T-helper 1 cell treated with Interleukin-12 subunit alpha and Interleukin-12 subunit beta and Interleukin-4 antibody, amounts not matched to agents 30 μg/mL and 1 μg/mL, for 36 hours (primary cell): Measurements from ENCODE around the gene ENPP5.
"Not testable (repeated sequence)": the region's sequence is repeated elsewhere in the genome, so short reads cannot be mapped to it uniquely, and the experiment has no call there.

ENCODE experiments used
- H3K27ac Mint-ChIP-seq: one replicate; pipeline ENCODE4 v1.8.0; 2021; ENCODE audit warnings: mild to moderate bottlenecking, mixed read lengths
- H3K27me3 Mint-ChIP-seq: one replicate; pipeline ENCODE4 v1.8.0; 2021; ENCODE audit warnings: low read depth, mixed read lengths
- H3K36me3 Mint-ChIP-seq: one replicate; pipeline ENCODE4 v1.8.0; 2021; ENCODE audit warnings: low read depth, mixed read lengths
- H3K4me1 Mint-ChIP-seq: one replicate; pipeline ENCODE4 v1.8.0; 2021; ENCODE audit warnings: low read depth, mixed read lengths
- H3K4me3 Mint-ChIP-seq: one replicate; pipeline ENCODE4 v1.8.0; 2021; ENCODE audit warnings: mild to moderate bottlenecking, moderate library complexity, mixed read lengths
- H3K9me3 Mint-ChIP-seq: one replicate; pipeline ENCODE4 v1.8.0; 2021; ENCODE audit warnings: mixed read lengths

Gene ENPP5

DNA sequence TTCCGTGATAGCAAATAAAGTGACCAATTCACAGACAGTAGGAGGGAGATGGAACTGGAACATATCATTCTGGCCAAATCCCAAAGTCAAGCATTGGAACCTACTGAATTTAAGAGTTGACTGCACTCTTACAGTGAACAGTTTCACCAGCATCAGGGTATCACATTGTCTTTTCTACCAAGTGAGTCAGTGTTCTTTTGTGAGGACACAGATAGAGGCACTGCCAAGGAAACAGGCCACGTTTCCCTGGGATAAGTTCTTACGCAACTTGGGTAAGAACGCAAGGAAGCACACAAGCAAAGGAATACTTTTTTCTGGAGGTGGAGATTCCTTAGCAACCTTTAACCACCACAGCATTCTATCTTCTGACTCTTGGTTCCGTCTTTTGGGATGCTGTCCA is 28.6 kb upstream of the ENPP5 start:
- Mint-ChIP-seq H3K27me3 (peaks cover 15% of the 10 kb centered on the region), H3K36me3 (no peaks in the 10 kb centered on the region), H3K27ac (no peak overlapping the region), H3K9me3 (no peaks in the 10 kb centered on the region), H3K4me3 (no peak overlapping the region), H3K4me1 (no peaks in the 10 kb centered on the region)

DNA sequence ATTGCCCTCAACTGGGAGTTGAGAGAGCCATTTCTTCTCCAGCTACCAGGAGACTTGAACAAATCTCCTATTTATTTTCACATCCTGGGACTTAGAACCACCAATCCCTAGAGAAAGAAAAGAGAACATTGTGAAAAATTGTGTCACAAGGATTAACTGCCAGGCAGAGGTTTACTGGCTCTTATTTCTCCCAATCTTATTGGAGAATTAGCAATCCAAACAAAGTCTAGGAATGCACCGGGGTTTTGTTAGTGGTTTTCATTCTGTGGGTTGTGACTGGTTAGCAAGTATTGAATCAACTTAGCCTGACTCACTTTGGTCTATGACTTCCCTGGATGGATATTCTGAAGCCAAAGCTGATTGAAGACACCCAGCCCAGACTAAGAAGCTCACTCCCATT is 21.2 kb upstream of the ENPP5 start:
- no peaks in the 10 kb centered on the region for H3K4me1 Mint-ChIP-seq
- no peak overlapping the region for H3K27ac Mint-ChIP-seq
- H3K9me3 Mint-ChIP-seq: no peaks in the 10 kb centered on the region
- no peak overlapping the region for H3K4me3 Mint-ChIP-seq
- H3K27me3 Mint-ChIP-seq: peaks cover 28% of the 10 kb centered on the region
- no peaks in the 10 kb centered on the region for H3K36me3 Mint-ChIP-seq

DNA sequence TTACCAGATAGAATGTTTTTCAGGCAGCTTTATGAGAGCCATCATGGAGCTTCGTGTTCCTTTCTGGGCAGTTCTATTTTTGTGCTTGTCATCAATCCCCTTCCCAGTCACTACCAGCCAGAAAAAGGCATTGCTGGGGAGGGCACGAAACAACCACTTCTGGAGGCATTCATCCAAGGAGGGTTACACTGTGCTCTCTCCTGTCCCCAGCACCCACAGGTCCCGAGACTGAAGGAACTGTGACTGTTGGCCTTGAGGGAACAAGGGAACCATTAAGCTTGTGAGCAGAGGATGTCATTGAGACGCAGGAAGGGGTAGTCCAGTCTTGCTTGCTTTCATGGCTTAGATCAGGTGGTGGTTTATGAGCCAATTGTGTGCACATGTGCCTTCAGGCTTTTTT is 20.1 kb upstream of the ENPP5 start:
- Mint-ChIP-seq H3K36me3 (no peaks in the 10 kb centered on the region), H3K27ac (no peak overlapping the region), H3K9me3 (no peaks in the 10 kb centered on the region), H3K27me3 (peaks cover 38% of the 10 kb centered on the region), H3K4me1 (no peaks in the 10 kb centered on the region), H3K4me3 (no peak overlapping the region)

DNA sequence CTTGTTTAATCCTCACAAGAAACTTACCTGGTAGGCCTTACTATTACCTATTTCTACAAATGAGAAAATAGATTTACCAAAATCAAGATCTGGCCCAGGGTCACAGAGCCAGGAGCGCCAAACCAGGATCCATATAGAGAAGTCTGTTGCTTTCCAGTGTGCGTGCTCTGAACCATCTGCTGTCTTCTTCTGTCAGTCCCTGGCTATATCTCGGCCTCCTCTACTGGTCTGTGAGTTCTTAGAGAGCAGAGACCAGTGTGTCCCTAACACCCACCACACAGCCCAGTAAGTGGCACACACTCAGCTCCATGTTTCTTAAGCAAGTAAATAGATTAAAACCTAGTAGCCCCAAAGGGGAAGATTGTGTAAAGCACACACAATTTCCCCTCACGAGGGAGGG is 18.9 kb upstream of the ENPP5 start:
- no peaks in the 10 kb centered on the region for H3K9me3 Mint-ChIP-seq
- no peaks in the 10 kb centered on the region for H3K4me1 Mint-ChIP-seq
- H3K36me3 Mint-ChIP-seq: no peaks in the 10 kb centered on the region
- H3K27ac Mint-ChIP-seq: no peak overlapping the region
- no peak overlapping the region for H3K4me3 Mint-ChIP-seq
- H3K27me3 Mint-ChIP-seq: peaks cover 45% of the 10 kb centered on the region

DNA sequence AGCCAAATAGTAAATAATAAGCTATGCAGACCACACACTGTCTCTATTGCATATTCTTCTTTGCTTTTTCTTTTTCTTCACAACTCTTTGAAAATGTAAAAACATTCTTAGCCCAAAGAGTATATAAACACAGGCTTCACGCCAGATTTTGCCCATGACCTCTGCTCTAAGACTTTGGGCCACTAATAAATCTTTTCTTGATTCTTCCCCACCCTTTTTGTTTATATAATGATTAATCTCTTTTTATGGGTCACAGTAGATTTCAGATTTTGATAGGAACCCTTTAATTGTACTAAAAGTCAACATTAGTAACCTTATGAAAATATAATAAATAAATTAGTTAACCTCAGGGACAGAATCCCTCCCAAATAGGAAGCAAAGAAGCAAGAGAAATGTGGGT is 15.8 kb upstream of the ENPP5 start:
- no peaks in the 10 kb centered on the region for H3K36me3 Mint-ChIP-seq
- H3K27me3 Mint-ChIP-seq: peaks cover 63% of the 10 kb centered on the region
- H3K4me3 Mint-ChIP-seq: no peak overlapping the region
- no peaks in the 10 kb centered on the region for H3K9me3 Mint-ChIP-seq
- H3K27ac Mint-ChIP-seq: no peak overlapping the region
- no peaks in the 10 kb centered on the region for H3K4me1 Mint-ChIP-seq

DNA sequence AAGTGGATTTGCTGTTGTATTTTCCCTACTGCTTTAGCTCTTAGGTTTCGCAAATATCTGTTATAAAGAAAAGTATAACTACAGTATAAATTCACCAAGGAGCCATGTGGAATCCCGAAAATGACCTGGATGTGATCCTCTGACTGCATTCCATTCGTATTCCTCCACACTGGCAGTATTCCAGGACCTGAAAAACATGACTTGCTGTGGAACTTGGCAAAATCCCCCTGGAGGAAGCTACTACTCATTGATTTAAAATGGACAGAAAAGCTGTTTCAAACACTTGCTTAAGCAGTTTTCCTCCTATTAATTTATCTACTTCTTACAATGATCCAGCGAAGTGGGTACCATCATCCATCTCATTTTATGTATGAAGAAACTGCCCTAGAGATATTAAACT is 13.3 kb upstream of the ENPP5 start:
- Mint-ChIP-seq H3K9me3 (no peaks in the 10 kb centered on the region), H3K27ac (no peak overlapping the region), H3K4me1 (no peaks in the 10 kb centered on the region), H3K27me3 (peaks cover 77% of the 10 kb centered on the region), H3K4me3 (no peak overlapping the region), H3K36me3 (no peaks in the 10 kb centered on the region)

DNA sequence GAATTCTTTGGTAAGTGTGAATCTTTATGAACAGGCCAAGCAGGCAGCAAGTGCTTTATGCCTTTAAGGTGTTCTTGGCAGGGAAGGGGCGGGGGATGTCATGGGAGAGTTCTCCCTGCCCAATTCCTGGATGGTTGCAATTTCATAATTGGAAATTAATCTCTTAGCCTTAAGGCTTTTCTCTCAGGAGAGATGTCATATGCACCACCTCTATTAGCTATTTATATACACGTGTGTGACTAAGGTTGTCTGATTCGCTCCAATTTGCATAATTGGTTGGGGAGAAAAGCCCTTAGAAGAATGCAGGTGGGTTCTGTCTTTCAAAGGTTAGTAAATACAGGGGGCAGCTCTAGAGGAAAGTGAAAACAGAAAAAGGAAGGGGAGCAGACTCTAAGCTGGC is 5.2 kb upstream of the ENPP5 start:
- Mint-ChIP-seq H3K36me3 (no peaks in the 10 kb centered on the region), H3K4me1 (peaks cover 15% of the 10 kb centered on the region), H3K9me3 (no peaks in the 10 kb centered on the region), H3K27ac (no peak overlapping the region), H3K4me3 (no peak overlapping the region), H3K27me3 (peaks cover 71% of the 10 kb centered on the region)

DNA sequence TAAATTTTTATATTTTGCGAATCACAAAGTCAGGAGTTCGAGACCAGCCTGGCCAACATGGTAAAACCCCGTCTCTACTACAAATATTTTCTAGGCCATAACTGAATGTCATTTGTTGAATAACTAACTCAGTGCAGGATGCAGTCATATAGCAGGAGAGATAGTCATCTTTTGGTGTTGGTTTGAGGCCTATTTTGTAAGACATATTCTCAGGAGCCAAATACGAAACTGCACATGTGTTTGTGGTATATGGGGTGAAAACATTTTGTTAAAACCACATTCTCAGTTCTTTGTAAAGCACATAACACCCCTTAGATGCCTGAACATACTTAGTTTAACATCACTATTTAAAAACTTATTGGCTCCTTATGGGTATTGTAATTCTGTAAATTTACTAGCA is 4.7 kb upstream of the ENPP5 start:
- Mint-ChIP-seq H3K4me1 (peaks cover 17% of the 10 kb centered on the region), H3K9me3 (no peaks in the 10 kb centered on the region), H3K27ac (peak overlapping the region; percentile 65), H3K27me3 (peaks cover 71% of the 10 kb centered on the region), H3K4me3 (peak overlapping the region; percentile 41), H3K36me3 (no peaks in the 10 kb centered on the region)

DNA sequence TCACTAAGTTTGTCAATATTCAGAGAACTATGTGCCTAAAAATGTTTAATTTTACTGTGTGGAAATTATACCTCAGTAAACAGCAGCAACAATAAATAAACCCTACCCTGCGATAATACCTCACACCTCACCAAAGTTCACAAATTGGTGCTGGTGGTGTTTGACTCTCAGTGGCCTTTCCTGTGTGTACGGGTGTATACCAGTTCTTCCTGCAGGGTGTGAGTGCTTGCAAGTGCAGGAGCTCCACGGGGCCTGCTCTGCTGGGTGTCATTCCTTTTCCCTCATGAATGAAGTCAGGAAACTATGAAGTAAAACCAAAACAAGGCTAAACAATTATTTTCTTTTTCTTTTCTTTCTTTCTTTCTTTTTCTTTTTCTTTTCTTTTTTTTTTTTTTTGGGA is 4.1 kb upstream of the ENPP5 start:
- Mint-ChIP-seq H3K36me3 (no peaks in the 10 kb centered on the region), H3K4me3 (peak overlapping the region; percentile 41), H3K27ac (peak overlapping the region; percentile 65), H3K27me3 (peaks cover 71% of the 10 kb centered on the region), H3K4me1 (peaks cover 21% of the 10 kb centered on the region), H3K9me3 (no peaks in the 10 kb centered on the region)

DNA sequence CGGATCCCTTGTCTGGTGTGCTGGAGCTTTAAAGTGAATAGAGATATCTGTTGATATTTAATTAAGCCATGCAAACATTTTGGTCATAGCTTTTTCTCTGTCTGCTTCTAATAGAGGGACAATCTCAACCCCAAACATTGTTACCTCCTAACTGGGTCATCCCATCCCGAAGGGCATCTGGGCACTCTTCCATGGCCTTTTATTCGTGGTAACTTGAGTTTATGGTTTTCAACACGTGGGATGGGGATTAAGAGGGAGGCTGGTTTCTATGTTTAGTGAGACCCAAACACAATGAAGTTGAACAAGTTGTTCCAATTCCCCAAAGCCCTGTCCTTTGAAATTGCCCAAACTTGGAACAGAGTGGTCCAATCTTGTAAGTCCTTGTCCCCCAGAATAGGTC is 1.4 kb upstream of the ENPP5 start:
- peaks cover 68% of the 10 kb centered on the region for H3K27me3 Mint-ChIP-seq
- H3K36me3 Mint-ChIP-seq: no peaks in the 10 kb centered on the region
- no peak overlapping the region for H3K27ac Mint-ChIP-seq
- peaks cover 22% of the 10 kb centered on the region for H3K4me1 Mint-ChIP-seq
- no peak overlapping the region for H3K4me3 Mint-ChIP-seq
- no peaks in the 10 kb centered on the region for H3K9me3 Mint-ChIP-seq

DNA sequence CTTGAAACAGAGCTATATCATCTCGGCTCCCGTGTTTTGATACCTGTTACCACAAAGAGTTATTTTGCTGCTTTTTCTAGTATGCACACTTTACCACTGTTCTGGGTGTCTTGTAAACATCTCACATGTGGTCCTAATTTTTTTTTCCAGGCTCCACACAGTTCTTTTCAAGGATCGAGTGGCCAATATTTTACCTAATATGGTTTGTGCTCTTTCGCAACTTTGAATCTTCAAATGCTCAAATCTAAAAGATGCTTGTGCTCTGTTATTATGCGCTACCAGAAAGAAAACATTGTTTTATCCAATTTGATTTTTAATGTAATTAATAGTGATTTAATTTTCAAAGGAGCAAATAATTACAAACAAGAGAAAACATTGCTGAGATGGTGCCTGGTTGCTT is 10.7 kb downstream of the ENPP5 start:
- H3K27me3 Mint-ChIP-seq: peaks cover 38% of the 10 kb centered on the region
- no peak overlapping the region for H3K27ac Mint-ChIP-seq
- H3K36me3 Mint-ChIP-seq: no peaks in the 10 kb centered on the region
- no peak overlapping the region for H3K4me3 Mint-ChIP-seq
- no peaks in the 10 kb centered on the region for H3K9me3 Mint-ChIP-seq
- no peaks in the 10 kb centered on the region for H3K4me1 Mint-ChIP-seq

DNA sequence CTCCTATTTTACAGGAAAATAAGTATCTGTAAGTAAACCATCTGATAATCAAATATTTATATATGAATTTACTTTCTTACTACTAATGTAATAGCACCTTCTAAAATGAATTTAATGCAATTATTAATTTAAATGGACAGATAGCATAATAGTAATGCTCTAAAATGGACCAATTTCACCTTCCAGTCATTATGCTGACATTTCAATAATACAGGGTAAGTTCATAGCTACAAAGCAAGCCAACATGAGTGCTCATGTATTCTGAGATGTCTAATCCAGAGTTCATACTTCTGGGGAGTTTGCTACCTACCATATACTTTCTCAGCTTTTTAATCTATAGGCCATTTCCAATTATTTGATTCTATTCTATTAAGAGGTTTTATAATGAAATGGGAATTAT is 11.6 kb downstream of the ENPP5 start:
- no peaks in the 10 kb centered on the region for H3K9me3 Mint-ChIP-seq
- H3K4me3 Mint-ChIP-seq: no peak overlapping the region
- H3K27me3 Mint-ChIP-seq: peaks cover 39% of the 10 kb centered on the region
- H3K4me1 Mint-ChIP-seq: no peaks in the 10 kb centered on the region
- no peaks in the 10 kb centered on the region for H3K36me3 Mint-ChIP-seq
- no peak overlapping the region for H3K27ac Mint-ChIP-seq

DNA sequence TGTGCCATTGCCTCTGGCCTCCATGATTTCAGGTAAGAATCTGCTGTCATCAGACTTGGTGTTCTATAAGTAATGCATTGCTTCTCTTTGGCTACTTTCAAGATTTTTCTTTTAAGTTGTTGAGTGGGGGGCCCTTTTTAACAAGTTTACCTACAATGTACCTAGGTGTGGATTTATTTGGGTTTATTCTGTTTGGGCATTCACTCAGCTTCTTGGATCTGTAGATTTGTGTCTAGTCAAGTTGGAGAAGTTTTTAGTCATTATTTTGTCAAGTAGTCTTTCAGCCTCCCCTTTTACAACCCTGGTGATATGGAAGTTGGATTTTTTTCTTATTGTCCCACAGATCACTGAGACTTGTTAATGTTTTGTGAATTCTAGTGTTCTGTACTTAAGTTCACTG is 14.1 kb downstream of the ENPP5 start:
- Mint-ChIP-seq H3K36me3 (no peaks in the 10 kb centered on the region), H3K9me3 (no peaks in the 10 kb centered on the region), H3K27ac (no peak overlapping the region), H3K4me1 (no peaks in the 10 kb centered on the region), H3K27me3 (peaks cover 43% of the 10 kb centered on the region), H3K4me3 (no peak overlapping the region)

DNA sequence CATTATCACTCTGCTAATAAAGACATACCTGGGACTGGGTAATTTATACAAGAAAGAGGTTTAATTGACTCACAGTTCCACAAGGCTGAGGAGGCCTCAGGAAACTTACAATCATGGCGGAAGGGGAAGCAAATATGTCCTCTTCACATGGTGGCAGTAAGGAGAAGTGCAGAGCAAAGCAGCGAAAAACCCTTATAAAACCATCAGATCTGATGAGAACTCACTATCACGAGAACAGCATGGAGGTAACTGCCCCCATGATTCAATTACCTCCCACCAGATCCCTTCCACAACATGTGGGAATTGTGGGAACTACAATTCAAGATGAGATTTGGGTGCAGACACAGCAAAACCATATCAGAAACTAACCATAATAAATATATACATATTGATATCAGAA is 21.7 kb downstream of the ENPP5 start:
- H3K4me1 Mint-ChIP-seq, H3K4me3 Mint-ChIP-seq, H3K27me3 Mint-ChIP-seq, H3K36me3 Mint-ChIP-seq, H3K9me3 Mint-ChIP-seq, H3K27ac Mint-ChIP-seq: not testable (repeated sequence)

DNA sequence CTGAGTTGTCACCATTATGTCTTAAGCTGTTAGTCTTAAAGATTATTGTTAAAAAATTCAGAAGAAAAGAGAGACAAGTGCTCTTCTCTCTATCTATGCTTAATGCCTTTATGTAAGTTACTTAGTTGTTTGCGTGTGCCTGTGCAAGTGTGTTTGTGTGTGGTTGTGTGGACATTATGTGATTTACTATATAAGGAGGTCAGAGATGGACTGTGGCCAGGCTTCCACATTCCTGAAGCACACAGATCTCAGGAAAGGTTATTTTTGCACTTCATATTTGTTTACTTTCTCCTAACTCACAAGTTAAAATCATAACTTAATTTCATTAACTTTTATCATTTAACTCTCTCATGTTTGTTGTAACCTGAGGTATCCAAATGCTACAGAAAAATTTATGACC is 26.5 kb downstream of the ENPP5 start:
- Mint-ChIP-seq H3K27me3 (no peaks in the 10 kb centered on the region), H3K36me3 (peaks cover 4% of the 10 kb centered on the region), H3K4me1 (no peaks in the 10 kb centered on the region), H3K9me3 (no peaks in the 10 kb centered on the region), H3K4me3 (no peak overlapping the region), H3K27ac (no peak overlapping the region)

DNA sequence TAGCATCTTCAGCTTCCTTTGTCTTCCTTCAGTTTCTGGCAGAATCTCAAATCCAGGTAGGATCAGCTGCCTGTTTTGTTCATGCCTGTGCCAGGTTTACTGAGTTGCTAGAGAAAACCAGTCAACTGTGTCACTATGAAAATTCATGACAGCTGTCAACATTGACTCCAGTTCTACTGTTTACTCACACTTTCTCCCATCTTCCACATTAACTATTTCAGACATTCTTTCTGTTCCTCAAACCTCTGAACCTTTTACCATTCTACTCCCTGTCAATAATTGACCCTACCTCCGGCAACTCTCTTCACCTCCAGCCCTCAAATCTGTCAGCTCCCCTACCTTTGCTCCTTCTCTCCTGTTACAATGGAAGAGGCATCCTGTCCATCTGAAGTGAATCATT is 32.5 kb downstream of the ENPP5 start:
- H3K9me3 Mint-ChIP-seq: no peaks in the 10 kb centered on the region
- peaks cover 4% of the 10 kb centered on the region for H3K36me3 Mint-ChIP-seq
- no peaks in the 10 kb centered on the region for H3K4me1 Mint-ChIP-seq
- no peaks in the 10 kb centered on the region for H3K27me3 Mint-ChIP-seq
- H3K27ac Mint-ChIP-seq: no peak overlapping the region
- no peak overlapping the region for H3K4me3 Mint-ChIP-seq
